Measurements from ENCODE around the gene MAP2K6.
A peak's percentile ranks its signal among the peaks of the same experiment; 100 is the strongest.

Gene MAP2K6

GRCh38 chr17:69535016-69535570 is 120.6 kb downstream of the MAP2K6 start:
- no peak for DNase-seq (ENCODE audit: low spot score)

GRCh38 chr17:69538795-69539194 is 124.3 kb downstream of the MAP2K6 start:
- no peak for DNase-seq (ENCODE audit: low spot score)

DNA sequence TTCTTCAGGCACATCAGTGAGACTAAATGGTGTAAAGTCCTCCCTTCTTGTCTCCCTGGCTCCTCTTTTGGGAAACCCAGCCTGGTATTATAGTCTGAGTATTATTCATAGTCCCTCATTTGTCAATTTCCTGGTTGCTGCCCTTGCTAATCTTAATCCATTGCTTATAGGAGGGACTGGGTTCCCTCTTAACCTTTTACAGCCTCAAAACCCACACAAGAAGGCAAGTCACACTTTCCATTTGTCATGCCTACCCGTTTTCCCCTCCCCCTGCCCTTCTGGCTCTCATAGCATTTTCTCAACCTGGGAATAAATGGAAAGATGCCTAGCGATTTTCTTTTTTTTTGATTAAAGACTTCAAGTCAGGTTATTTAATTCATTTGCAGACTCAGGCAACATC is 124.8 kb downstream of the MAP2K6 start:
- DNase-seq (ENCODE audit: low spot score): no peak

DNA sequence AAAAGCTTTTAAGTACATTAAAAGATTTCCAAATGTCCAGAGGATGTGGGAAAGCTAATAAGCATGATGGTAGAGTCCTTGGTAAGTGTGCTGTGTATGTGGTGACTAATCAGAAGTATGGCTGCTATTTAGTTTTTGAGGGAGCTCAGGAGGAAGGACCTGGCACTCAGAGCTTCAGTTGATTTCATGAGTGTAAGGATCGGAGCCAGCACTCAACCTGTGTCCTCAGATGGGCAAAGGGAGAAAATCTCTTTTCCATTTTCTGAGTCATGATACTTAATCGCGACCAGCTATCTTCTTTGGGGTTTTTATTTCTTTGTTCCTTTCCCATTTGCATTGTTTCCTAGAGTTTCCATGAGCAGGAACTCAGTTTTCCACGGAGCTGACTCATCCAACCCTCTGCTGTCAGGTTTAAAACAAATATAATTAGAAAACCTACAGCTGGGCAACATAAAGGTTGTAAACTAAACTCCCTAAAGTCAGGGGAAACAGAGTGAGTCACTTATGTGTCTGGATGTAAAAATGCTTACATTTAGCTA is 125.4 kb downstream of the MAP2K6 start:
- no peak for DNase-seq (ENCODE audit: low spot score)

- DNase-seq (ENCODE audit: low spot score): no peak
These were observed 125.9 kb downstream of the MAP2K6 start for GRCh38 chr17:69540356-69540755.

DNA sequence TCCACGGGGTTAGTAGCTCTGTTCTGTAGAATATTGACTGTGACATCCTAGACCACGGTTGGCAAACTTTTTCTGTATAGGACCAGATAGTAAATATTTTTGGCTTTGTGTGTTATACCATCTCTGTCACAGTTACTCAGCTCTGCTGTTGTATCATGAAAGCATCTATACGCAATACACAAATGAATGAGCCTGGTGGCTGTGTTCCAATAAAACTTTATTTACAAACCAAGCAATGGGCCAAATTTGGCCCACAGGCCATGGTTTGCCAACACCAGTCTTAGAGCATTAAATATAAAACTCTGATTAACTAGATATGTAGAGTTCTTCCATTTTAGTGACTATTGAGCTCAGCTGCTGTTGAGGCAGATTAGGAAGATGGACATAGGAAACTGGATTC is 132.7 kb downstream of the MAP2K6 start:
- no peak for DNase-seq (ENCODE audit: low spot score)

DNA sequence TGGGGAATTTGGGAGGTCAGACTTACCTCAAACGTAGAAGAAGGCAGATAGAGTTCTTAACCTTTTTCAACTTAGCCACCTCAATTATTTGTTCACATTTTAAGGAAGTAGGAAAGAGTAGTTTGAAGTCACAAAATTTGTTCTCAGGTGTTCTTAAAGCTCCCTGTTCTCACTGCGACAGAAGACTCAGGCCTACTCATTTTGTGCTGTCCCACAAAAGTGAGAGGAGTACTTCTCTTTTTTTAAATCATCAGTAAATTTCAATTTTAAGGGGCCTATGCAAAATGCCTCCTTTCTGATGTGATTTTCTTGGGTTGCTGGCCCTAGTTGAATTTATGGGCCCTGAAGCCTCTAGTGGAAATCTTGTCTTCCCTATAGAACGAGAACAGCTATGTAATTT is 133.4 kb downstream of the MAP2K6 start:
- no peak for DNase-seq (ENCODE audit: low spot score)

GRCh38 chr17:69551212-69552010 is 136.9 kb downstream of the MAP2K6 start:
- DNase-seq (ENCODE audit: low spot score): no peak

DNA sequence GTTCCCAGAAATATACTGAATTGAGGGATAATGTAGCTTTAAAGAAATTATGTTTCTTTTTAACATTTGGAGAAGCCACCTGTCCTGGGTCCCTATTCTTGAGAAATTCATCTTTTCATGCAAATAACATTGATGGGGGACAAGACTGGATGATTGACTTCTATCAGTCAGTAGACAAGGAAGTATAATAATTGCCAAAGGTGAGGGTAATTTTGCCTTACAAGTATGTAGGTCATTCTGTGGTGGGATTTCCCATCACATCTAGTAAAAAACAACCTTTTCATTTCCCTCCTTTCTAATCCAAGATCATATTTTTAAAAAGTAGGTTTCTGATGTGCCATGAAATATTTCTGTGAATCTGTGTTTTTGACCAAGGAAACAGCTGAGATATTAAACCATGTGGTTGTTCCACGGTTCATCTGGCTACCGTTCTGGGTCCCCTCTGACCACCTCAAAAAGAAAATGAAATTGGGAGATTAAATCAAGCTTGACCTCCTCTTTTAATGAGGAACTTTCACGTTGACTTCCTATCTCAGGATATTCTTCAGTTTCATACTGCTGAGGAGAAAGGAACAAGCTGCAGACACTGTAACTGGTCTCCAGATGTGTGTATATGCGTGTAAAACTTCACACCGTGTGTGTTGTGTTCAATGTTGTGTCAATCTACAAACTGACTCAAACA is 138.6 kb downstream of the MAP2K6 start:
- DNase-seq (ENCODE audit: low spot score): no peak

DNA sequence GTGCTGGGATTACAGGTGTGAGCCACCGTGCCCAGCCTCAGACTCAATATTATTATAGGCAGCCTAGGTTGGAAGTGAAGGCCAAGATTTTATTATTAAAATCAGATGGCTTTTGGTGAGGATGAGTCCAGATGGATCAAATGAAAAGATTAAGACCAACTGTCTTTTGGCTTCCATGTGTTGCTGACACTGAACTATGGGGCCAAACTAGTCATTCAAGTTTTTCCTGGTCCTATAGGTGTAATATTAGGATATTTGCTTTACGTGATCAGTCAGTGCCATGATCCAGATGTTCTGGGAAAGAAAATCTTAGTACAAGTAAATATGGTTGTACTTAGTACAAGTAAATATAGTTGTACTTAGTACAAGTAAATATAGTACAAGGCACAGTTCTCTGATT is 140.6 kb downstream of the MAP2K6 start:
- DNase-seq (ENCODE audit: low spot score): no peak

GRCh38 chr17:69557339-69557738 is 142.8 kb downstream of the MAP2K6 start:
- DNase-seq (ENCODE audit: low spot score): no peak

DNA sequence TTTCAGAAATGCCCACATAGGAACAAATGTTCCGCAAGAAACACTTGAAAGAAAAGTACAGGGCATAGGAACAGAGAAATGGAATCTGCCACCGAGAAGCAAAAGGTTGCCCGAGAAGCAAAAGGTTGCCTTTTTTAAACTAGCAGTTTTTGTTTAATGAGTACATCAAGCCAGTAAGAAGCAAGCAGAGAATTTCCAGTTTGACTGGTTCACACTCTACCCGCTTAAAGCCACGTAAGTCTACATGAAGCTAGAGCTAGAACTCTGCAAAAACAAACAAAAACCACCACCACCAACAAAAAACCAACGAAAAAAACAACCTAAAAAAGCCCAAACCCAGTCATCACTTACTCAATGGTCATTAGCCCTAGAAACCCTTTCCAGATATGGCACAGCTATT is 144.3 kb downstream of the MAP2K6 start:
- no peak for DNase-seq (ENCODE audit: low spot score)

DNA sequence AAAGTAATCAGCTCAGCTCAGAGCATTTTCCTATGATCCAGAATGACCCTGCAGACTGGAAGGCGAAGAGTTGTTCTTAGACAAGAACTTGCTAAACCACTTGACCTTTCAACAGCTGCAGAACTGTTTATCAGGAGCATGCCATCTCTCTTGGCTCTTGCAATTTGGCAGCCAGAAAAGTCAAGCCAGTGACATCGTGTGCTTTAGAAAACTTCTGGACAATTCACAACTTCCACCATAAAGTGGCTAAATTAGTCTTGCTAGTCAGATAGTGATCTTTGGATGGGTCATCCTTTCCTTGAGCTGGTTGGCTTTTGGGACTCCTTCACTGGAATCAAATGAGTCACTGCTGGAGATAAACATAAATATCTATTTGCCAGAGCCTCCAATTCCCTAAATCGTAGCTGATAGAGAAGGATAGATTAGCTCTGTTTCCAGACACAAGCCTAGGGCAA is 146.5 kb downstream of the MAP2K6 start:
- DNase-seq (ENCODE audit: low spot score): no peak

DNA sequence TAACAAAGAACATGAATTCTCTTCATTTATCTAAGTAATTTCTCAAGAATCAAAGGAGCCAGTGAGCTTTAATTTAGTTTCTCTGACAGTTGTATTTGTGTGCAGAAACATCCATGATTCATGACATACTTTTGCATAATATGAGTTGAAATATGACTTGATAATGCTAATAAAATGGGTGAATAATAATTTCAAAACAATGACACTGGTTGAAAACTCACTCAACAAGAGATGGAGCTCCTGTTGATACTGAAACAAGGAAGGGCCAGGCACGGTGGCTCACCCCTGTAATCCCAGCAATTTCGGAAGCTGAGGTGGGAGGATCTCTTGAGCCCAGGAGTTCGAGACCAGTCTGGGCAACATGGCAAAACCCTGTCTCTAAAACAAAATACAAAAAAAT is 147.0 kb downstream of the MAP2K6 start:
- DNase-seq (ENCODE audit: low spot score): no peak

- no peak for DNase-seq (ENCODE audit: low spot score)
These were observed 150.9 kb downstream of the MAP2K6 start for GRCh38 chr17:69565447-69565846.

DNA sequence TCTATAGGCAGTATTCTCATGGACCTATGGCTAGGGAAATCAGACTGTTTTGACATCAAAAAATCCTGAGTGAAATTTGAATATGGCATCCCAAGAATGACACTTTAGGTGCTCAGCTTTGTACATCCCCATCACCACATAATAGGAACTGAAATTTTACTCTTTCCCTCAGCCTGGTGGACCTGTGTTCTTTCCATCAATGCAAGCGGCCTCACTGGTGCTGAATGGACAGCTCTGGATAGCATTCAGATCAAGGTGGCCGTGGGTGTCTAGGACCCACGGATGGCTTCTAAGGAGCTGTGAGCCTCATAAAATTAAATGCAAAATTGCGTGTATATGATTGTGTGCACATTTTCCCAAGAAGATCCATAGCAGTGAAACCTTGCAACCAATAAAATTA is 152.6 kb downstream of the MAP2K6 start:
- DNase-seq (ENCODE audit: low spot score): peak; percentile 8

- DNase-seq (ENCODE audit: low spot score): no peak
These were observed 158.2 kb downstream of the MAP2K6 start for GRCh38 chr17:69572747-69573146.

- no peak for DNase-seq (ENCODE audit: low spot score)
These were observed 158.9 kb downstream of the MAP2K6 start for GRCh38 chr17:69573396-69573795.

GRCh38 chr17:69574257-69575197 is 160.0 kb downstream of the MAP2K6 start:
- DNase-seq (ENCODE audit: low spot score): no peak

- no peak for DNase-seq (ENCODE audit: low spot score)
These were observed 160.9 kb downstream of the MAP2K6 start for GRCh38 chr17:69575346-69575761.

DNA sequence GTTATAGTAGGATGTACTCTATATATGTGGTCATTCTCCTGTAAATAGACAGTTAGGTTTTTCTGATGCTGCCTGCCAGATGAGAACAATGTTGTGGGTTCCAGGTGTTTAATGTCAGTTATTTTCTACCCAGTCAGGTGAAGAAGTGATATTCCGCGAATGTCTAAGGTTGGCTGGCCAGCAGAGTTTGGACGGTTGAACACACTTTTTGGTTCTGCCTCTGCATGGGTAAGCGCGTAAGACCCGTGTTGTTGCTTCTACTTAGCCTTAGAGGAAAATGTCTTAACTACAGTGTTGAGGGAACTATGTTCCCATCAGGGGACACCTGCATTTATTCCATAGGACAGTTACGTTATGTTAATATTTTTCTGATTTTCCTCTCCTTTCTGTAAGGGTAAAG is 162.6 kb downstream of the MAP2K6 start:
- no peak for DNase-seq (ENCODE audit: low spot score)

GRCh38 chr17:69578385-69578936 is 164.0 kb downstream of the MAP2K6 start:
- DNase-seq (ENCODE audit: low spot score): no peak

Measured in HuH-7 (cell line).